Esophagus squamous epithelium (tissue), 4 donors: ENCODE results near the gene DRC3.

Experiments
- POLR2A ChIP-seq, 4 donors: fragments of 450-650 bp; IDR thresholded peaks; one replicate each; pipeline ENCODE4 v1.6.1; 2017; ENCODE audit warnings: antibody characterized with exemption in 4 of 4, mild to moderate bottlenecking in 4 of 4, moderate library complexity in 3 of 4
- TF ChIP-seq, protein P1 (sequence below), 6 experiments: fragments of 450-650 bp in 4 of 6; fragments of 200-600 bp in 2 of 6; sonication (generic) in 2 of 6; IDR thresholded peaks; one replicate each; pipeline ENCODE4 v1.5.1; 2016 to 2019; ENCODE audit warnings: antibody characterized with exemption in 6 of 6, mild to moderate bottlenecking in 4 of 6, moderate library complexity in 4 of 6

- TF ChIP-seq, protein P1, sequence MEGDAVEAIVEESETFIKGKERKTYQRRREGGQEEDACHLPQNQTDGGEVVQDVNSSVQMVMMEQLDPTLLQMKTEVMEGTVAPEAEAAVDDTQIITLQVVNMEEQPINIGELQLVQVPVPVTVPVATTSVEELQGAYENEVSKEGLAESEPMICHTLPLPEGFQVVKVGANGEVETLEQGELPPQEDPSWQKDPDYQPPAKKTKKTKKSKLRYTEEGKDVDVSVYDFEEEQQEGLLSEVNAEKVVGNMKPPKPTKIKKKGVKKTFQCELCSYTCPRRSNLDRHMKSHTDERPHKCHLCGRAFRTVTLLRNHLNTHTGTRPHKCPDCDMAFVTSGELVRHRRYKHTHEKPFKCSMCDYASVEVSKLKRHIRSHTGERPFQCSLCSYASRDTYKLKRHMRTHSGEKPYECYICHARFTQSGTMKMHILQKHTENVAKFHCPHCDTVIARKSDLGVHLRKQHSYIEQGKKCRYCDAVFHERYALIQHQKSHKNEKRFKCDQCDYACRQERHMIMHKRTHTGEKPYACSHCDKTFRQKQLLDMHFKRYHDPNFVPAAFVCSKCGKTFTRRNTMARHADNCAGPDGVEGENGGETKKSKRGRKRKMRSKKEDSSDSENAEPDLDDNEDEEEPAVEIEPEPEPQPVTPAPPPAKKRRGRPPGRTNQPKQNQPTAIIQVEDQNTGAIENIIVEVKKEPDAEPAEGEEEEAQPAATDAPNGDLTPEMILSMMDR (IDR thresholded peaks at IDR 0.05) = no peak
- no peak for TF ChIP-seq POLR2A (IDR thresholded peaks at IDR 0.05)
Observed at GRCh38 chr17:17990282-17990681, 17.6 kb downstream of the DRC3 start.
